ENCODE data around the gene SFTA2. TPM values are rescaled to one million over a fixed set of nuclear protein-coding genes. Genes with fewer than 3 reads are reported as not detected.

The SFTA2 gene
- polyA plus RNA-seq, 1 donor from 2014 or later, result not detected

- Histone ChIP-seq H3K36me3 (ENCODE audit: insufficient read depth, low read length) (no peaks in the 10 kb centered on the region), H3K27me3 (ENCODE audit: insufficient read depth, low read depth, low read length) (no peaks in the 10 kb centered on the region), H3K79me2 (replicated peaks; ENCODE audit: insufficient read depth, low read length) (no peaks in the 10 kb centered on the region), H3K9me3 (ENCODE audit: low read length) (no peaks in the 10 kb centered on the region), H2AFZ (ENCODE audit: low read depth, low read length) (no peak overlapping the region), H3K4me3 (ENCODE audit: low read length) (no peak overlapping the region), H3K9ac (ENCODE audit: low read length) (no peak overlapping the region), H3K9me2 (ENCODE audit: insufficient read depth, low read length) (no peaks in the 10 kb centered on the region), H3F3A (ENCODE audit: insufficient read depth, low read length, poor library complexity, severe bottlenecking) (no peaks in the 10 kb centered on the region), H3K27ac (ENCODE audit: low read length) (no peak overlapping the region), H3K4me2 (ENCODE audit: low read length) (no peak overlapping the region), H4K20me1 (ENCODE audit: insufficient read depth) (no peaks in the 10 kb centered on the region)
- TF ChIP-seq CTCF (IDR thresholded peaks at IDR 0.05; ENCODE audit: poor library complexity, severe bottlenecking) (no peak), EZH2 (IDR thresholded peaks at IDR 0.05; ENCODE audit: borderline replicate concordance, insufficient read depth, low read length, poor library complexity, severe bottlenecking) (no peak), POLR2AphosphoS5 (IDR thresholded peaks at IDR 0.05) (no peak), MXI1 (conservative IDR thresholded peaks at IDR 0.05; ENCODE audit: poor library complexity, severe bottlenecking) (no peak), SMC3 (conservative IDR thresholded peaks at IDR 0.05; ENCODE audit: poor library complexity) (no peak), REST (IDR thresholded peaks at IDR 0.05; ENCODE audit: borderline replicate concordance) (no peak), EP300 (conservative IDR thresholded peaks at IDR 0.05; ENCODE audit: poor library complexity, severe bottlenecking) (no peak), RAD21 (conservative IDR thresholded peaks at IDR 0.05) (no peak), TAF1 (IDR thresholded peaks at IDR 0.05; ENCODE audit: low read depth) (no peak)
Measured at GRCh38 chr6:30945281-30945680, 13.3 kb upstream of the SFTA2 start.

- no peaks in the 10 kb centered on the region for H3K9me3 ChIP-seq (ENCODE audit: low read length)
- H3K27ac ChIP-seq (ENCODE audit: low read length), result no peak overlapping the region
- no peaks in the 10 kb centered on the region for H3K27me3 ChIP-seq (ENCODE audit: insufficient read depth, low read depth, low read length)
- no peaks in the 10 kb centered on the region for H3F3A ChIP-seq (ENCODE audit: insufficient read depth, low read length, poor library complexity, severe bottlenecking)
- H3K4me3 ChIP-seq (ENCODE audit: low read length), result no peak overlapping the region
- no peak for TF ChIP-seq REST (IDR thresholded peaks at IDR 0.05; ENCODE audit: borderline replicate concordance)
- no peak for TF ChIP-seq EZH2 (IDR thresholded peaks at IDR 0.05; ENCODE audit: borderline replicate concordance, insufficient read depth, low read length, poor library complexity, severe bottlenecking)
- no peak for TF ChIP-seq MXI1 (conservative IDR thresholded peaks at IDR 0.05; ENCODE audit: poor library complexity, severe bottlenecking)
- no peak for TF ChIP-seq SMC3 (conservative IDR thresholded peaks at IDR 0.05; ENCODE audit: poor library complexity)
- TF ChIP-seq EP300 (conservative IDR thresholded peaks at IDR 0.05; ENCODE audit: poor library complexity, severe bottlenecking), result no peak
- no peak for TF ChIP-seq TAF1 (IDR thresholded peaks at IDR 0.05; ENCODE audit: low read depth)
- no peak for TF ChIP-seq POLR2AphosphoS5 (IDR thresholded peaks at IDR 0.05)
- no peak for TF ChIP-seq RAD21 (conservative IDR thresholded peaks at IDR 0.05)
- TF ChIP-seq CTCF (IDR thresholded peaks at IDR 0.05; ENCODE audit: poor library complexity, severe bottlenecking), result no peak
- no peaks in the 10 kb centered on the region for H3K79me2 ChIP-seq (replicated peaks; ENCODE audit: insufficient read depth, low read length)
- no peak overlapping the region for H2AFZ ChIP-seq (ENCODE audit: low read depth, low read length)
- no peak overlapping the region for H3K9ac ChIP-seq (ENCODE audit: low read length)
- no peaks in the 10 kb centered on the region for H4K20me1 ChIP-seq (ENCODE audit: insufficient read depth)
- H3K9me2 ChIP-seq (ENCODE audit: insufficient read depth, low read length), result no peaks in the 10 kb centered on the region
- H3K4me2 ChIP-seq (ENCODE audit: low read length), result no peak overlapping the region
- H3K36me3 ChIP-seq (ENCODE audit: insufficient read depth, low read length), result no peaks in the 10 kb centered on the region
Measured at GRCh38 chr6:30944051-30944450, 12.1 kb upstream of the SFTA2 start.
